NCI-H1436 treated with DMSO at 0.1 percent for 48 hours (cell line): ENCODE measurements around the gene BTBD19.
"Not testable (repeated sequence)": the region's sequence is repeated elsewhere in the genome, so short reads cannot be mapped to it uniquely, and the experiment has no call there.

Experiments used
- DNase-seq: peaks from one replicate; lab custom pipeline; 2025; lab: John Stamatoyannopoulos, UW

BTBD19 gene

DNA sequence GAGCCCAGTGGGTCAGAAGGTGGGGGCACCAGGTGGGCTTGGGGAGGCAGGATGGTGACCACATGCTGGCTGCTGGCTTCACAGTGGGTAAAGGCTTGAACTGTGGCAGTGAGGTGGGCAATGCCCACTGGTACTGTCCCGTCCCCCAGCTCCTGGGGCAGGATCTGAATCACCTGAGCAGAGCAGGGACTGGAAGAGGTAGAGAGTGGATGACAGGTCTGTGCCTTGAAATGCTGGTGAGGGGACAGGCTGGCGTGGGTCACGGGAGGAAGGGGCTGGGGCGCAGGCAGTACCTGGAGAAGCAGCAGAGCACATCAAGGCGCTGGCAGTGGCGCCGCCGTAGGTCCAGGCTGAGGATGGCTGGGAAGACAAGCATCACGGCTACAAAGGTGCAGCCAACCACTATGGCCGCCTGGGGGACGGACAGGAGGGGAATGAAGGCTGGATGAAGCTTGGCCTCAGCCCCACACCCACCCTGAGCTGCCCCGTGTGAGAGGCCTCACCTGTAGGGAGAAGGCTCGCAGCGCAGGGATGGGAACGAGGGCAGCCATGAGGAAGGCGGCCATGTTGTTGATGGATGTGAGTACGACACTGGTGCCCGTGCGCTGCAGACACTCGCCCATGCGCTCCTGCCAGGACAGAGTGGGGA is 19.8 kb downstream of the BTBD19 start:
- no peak for DNase-seq

DNA sequence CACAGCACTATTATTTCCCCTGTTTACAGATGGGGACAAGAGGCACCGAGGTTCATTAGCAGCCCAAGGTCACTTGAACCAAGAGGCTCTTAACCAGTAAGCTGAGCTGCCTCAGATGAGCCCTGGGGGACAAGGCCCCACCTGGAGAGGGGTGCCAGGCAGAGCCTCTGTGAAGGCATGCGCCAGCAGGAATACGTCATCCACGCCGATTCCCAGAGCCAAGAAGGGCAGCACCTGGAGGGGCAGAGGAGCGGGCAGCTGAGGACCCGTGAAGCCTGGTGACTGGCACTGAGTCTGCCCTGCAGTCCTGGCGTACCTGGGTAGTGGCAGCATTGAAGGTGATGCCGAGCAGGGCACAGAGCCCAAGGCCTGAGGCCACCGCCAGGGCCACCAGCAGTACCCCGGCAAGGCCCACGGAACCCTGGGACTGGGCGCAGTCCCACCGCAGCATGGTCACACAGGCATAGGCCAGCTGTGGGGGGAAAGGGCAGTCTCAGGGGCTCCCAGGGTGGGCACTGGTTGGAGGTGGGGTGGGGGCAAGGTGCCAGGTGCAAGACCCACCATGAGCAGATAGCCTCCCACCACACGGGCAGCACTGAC is 20.6 kb downstream of the BTBD19 start:
- no peak for DNase-seq

DNA sequence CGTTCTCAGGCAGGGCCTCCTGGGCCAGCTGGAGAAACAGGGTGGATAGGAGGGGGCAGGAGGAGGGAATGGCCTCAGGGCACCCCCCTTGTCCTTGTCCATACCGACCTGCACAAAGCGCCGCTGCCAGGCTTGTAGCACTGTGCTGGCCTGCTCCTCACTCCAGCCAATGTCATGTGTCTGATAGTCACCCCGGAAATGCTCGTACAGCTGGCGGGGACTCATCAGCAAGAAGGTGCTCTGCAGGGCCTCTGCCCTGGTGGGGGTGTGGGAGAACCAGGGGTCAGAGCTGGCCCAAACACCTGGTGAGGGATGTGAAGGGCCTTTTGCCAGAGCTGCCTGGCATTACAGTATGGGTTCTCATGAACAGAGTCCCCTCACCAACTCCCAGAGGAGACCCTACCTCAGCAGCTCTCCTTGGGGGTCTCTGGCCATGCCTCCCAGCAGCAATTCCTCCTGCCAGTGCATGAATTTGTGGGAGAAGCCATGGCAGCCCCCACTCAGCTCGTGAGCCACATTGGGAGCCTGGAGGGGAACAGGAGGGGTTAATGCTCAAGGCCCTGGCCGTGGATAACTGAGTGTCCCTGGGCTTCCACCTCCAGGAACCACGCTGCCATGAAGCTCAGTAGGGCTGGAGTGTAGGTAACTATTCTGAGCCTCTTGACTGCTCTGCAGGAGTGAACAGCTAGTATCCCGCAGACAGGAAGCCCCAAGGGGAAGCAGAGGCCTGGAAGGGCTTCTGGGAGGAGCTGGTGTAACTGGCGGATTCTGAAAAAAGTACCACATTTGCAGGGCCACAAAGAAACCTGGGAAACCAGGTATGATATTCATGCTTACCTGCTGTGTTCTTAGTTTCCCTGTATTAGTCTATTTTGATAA is 21.4 kb downstream of the BTBD19 start:
- no peak for DNase-seq

DNA sequence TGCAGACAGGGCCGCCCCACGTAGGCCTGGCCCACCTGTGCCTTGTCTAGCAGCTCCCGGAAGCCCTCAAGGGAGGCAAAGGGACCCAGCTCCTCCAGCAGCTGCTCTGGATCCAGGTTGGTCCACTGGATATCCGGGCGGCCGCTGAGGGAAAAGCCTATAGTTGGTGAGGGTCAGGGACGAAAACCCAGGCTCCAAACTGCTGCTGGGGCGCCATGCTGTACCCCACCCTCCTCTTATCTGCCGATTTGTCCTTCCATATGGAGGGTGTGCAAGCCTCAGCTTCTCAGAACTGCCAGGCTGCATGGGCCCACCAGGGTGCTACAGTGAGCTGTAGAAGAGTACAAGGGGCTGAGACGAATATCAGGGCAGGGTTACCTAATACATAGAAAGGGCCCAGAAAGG is 22.6 kb downstream of the BTBD19 start:
- DNase-seq, result no peak

DNA sequence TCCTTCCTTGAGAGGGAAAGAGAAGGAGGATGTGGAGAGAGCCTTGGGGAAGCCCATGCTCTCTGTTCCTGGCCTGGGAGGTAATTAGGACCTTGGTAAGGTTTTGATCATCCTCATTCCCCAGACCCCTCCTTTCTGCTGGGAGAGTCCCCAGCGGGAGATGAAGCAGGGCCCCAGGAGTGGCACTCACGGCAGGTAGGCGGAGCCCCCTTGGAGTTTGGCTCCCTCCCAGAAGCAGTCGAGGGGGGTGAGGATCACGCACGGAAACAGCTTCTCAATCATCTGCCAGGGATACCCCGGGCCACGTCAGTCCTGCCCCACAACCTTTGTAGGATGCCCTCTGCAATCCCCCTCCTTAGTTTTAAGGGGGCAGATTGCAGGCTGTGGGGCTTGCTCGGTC is 23.2 kb downstream of the BTBD19 start:
- no peak for DNase-seq

DNA sequence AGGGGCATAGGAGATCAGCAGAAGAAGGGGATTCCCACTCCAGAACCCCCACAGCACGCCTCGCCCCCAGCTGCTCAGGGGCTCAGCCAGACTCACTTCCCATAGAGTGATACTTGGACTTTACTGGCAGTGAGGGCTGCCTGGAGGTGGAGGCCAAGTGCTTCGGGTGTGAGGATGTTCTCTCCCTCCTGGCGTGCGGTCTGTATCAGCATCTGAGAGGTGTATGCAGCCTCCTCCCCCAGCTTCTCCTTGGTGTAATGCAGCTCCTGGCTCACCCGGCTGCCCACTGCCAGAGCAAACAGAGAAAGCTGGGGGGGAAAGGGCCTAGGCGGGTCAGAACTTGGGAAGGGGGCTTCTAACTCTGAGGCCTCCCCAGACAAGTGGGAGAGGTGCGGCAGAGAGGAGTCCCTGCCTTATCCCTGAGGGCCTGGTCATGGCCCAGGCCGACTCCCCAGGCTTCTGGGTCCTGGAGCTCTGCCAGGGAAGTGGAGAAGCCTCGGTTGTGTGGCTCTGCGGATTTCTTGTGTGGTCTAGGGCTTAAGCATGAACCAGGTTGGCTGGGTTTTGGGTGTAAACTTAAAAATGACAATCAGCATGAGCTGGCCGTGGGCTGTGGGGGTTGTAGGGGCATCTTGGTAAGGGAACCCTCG is 23.9 kb downstream of the BTBD19 start:
- DNase-seq, result no peak

DNA sequence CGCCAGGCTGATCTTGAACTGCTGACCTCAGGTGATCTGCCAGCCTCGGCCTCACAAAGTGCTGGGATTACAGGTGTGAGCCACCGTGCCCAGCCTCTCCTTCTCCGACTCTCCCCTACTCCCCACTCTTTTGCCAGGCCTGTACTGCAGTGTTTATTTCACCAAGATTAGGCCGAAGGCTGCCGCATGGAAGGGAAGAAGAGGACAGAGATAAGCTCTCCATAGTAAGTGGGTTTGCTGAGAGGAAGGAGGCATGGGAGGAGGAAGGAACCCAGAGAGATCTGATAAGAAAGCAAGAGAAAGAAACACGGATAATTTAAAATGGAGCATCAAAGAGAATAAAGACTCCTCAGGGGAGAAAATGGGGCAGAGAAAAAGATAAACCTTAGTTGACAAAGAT is 26.0 kb downstream of the BTBD19 start:
- DNase-seq, result no peak

DNA sequence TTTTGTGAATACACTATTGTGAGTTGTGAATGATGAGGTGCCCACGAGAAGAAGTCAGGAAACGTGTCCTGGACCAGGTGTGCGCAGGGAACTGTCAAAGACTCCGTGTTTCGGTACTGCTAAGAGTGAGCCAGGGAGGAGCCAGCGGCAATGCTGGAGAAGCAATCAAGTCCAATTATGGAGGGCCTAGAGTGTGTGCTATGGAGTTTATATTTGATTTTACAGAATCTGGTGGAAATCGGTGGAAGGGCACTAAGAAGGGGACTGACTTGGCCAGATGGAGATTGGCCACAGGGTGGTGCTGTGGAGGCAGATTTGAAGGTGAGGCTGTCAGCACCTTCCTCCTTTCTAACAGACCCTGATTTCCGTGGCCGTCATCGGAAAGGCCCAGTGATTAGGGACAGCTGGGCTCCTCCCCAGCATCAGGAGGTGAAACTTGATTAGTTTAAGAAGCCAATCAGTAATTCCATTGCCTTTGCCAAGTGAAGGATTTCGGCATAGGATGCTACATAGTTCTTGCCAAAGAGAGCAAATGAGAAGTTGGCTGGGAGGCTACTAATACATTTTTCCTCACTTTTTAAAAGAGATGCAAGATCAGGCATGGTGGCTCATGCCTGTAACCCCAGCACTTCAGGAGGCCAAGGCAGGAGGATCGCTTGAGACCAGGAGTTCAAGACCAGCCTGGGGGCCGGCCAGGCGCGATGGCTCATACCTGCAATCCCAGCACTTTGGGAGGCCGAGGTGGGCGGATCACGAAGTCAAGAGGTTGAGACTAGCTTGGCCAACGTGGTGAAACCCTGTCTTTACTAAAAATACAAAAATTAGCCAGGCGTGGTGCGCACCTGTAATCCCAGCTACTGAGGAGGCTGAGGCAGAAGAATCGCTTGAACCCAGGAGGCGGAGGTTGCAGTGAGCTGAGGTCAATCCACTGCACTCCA is 27.7 kb downstream of the BTBD19 start:
- DNase-seq, result no peak

DNA sequence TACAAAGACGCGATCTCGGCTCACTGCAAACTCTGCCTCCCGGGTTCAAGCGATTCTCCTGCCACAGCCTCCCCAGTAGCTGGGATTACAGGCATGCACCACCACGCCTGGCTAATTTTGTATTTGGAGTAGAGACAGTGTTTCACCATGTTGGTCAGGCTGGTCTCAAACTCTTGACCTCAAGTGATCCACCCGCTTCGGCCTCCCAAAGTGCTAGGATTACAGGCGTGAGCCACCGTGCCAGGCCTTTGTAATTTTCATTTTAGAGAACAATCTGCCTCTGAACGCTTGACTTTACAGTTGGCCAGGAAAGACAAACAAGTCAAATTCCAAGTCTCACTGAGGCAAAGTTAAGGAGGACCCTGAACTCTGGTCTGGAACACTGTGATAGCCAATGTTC is 30.0 kb downstream of the BTBD19 start:
- DNase-seq, result not testable (repeated sequence)

DNA sequence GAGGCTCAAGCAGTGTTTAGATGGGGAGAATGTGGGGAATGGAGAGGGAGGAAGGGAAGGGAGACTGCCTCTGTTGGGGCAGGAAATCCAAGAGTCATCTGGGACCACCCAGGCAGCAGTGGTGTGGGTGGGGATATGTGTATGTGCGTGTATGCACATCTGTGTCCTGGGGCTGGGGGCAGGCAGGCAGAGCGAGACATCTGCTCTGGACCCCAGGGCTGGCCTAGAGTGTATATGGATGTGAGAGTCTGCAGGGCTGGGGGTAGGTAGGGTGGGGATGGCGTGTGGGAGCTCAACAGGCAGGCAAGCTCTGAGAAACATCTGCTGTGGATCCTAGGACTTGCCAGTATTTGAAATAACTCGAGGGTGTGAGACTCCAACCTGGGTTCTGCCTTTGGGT is 31.3 kb downstream of the BTBD19 start:
- no peak for DNase-seq

DNA sequence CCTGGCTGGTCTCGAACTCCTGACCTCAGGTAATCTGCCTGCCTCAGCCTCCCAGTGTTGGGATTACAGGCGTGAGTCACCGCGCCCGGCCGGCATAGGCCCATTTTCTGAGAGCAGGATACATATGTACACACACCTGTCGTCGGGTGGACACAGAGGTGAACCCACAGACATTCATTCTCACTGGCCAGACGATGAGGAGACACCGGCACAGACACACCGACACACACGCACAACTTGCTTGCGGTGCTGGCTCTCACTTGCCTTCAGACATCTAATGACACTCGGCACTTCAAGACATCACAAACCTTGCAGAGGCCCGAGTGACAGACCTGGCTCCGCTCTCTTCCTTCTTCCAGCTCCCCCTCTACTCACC is 34.2 kb downstream of the BTBD19 start:
- no peak for DNase-seq

DNA sequence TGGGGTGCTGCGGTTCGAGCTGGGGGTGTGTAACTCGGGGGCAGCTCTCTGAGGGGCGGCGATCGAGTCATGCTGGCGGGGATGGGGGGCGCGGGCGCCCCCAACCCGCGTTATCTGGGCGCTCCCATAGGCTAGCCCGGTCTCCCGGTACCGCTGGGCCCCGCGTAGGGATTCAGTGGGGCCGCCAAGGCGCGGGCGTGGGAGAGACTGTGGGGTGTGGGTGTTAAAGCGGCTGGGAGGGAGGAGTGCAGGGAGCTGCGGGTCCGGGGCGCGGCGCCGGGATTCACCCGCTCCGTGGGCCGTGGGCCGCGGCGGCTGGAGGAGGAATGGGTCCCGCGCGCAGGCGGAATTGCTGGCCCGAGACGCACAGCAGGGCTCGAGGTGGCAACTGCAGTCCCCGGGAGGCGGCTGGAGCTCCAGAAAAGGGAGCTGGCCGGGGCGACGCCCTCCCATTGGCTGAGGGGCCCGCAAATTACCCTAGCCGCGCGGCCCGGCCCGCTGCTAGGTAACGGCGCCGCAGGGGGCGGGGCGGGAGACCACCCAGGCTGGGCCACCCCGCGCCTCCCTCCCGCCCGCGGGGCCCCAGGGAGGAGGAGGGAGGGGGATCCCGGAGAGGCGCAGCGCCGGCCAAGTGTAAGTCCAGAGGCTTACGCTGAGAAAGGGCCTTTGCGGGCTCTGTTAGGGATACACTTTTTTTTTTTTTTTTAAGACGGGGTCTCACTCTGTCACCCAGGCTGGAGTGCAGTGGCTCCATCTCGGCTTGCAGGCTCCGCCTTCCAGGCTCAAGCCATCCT is 34.7 kb downstream of the BTBD19 start, which contains the start of gene PTCH2:
Gene PTCH2 (minus strand): TSS at position 392 of the 794 bp plus-strand sequence. CDS start 321 bp downstream, at position 71.
- peak; percentile 34 for DNase-seq

DNA sequence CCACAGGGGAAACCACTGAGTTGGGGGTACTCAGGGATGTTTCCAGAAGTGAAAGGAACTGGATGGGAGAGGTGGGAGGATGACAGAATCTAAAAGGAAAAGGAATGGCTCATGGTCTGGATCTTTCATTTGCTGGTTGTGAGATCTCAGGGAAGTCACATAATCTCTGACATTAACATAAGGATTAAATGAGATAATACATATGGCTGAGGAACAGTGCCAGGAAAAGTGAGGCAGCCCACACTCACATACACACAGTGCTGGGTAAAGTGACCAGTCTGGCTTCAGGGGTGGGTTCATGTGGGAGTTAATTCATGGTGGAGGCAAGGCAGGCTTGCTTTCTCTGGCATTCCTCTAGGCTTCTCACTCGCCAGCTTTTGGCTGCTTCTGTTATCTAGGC is 38.7 kb downstream of the BTBD19 start:
- DNase-seq, result no peak

DNA sequence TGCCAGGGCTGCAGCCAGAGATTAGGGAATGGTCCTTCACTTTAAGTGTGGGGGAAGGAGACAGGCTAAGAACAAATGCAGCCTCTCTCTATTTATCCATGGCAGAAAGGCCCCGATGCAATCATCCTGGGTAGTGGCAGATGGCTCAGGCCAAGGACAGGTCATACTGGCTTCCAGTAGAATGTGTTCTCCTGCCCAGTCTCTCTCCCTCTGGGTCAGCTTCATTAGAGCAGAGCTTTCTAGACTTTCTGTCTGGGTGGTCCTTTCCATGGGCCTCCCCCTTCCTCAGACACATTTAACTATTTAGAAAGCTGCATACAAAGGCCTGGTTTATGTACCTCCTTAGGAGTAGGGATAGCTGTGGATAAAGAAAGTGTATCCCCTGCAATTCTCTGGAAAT is 39.5 kb downstream of the BTBD19 start:
- no peak for DNase-seq

DNA sequence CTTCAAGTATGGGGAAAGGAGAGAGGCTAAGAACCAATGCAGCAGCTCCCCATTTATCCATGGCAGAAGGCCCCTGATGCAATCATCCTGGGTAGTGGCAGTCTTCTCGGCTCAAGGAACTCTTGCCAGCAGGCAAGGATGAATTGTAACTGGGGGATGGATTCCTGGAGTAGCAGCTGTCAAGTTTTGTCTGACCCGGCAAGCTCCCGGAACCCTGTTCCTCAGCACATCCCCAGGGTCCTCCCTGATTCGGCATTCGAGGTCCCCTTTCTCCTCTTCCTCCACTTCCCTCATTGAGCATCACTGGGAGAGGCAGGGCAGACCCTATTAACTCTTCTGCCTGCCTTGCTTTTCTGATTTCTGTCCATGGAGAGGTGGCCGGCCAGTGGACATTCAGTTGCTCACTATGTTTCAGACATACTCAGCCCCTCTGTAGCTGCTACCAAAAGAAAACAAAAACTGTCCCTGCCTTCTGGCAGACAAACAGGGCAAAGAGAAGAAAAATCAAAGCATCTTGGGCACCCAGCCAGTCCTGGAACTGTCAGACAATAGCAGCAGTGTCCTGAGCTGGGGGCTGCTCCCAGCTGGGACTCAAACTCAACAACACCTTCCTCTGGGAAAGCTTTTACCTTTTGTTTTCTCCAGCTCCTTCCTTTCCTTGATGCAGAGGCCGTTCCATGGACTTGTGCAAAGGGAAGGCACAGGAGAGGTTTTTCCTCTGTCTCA is 40.3 kb downstream of the BTBD19 start:
- no peak for DNase-seq

DNA sequence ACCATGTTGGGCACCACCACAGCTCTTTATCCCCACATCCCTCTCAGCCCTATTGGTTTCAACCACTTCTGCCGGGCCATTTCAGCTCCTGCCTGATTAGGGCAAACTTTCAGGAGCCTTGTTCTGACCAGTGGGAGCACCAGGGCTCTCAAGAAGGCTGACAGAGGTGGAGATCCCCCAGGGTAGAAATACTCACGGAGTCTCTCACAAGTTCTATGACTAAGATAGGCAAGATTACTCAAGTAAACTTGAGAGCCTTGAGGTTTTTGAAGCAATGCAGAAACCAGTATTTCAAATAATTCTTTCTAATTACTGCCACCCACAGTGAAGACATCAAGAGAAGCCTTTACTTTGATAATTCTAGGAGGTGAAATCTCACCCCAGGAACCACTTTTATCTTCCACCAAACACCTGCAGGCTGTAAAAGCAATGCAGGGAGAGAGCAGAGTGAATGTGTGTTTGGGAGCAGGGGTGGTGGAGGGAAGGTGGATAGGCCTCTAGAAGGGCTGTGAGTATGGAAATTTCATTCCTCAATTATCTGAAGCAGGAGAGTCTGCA is 41.3 kb downstream of the BTBD19 start:
- no peak for DNase-seq

DNA sequence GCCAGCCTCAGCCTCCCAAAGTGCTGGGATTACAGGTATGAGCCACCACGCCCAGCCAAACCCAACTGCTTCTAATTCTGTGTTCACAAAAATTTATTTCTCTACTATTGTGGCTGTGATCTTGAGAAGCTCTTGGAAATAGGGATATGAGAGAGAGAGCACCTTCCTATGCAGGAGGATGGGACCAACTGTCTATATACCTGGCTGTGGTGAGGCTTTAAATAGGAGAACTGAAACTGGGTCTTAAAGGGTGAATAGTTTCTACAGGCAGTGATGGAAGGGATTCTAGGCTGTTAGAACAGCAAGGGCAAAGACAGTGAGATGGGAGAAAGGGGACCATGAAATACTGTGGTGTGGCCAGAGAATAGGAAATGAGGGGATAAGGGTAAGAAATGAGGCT is 43.0 kb downstream of the BTBD19 start:
- DNase-seq, result no peak

DNA sequence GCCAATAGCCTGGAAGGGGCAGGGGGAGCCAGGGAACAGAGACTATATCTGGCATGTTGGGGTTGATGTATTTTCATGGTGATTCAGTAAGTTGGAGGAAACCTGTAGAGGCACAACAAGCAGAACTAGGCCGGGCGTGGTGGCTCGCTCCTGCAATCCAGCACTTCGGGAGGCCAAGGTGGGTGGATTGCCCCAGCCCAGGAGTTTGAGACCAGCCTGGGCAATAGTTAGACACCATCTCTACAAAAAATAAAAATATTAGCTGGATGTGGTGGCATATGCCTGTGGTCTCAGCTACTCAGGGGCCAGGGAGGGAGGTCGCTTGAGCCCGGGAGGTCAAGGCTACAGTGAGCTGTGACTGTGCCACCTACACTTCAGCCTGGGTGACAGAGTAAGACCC is 44.9 kb downstream of the BTBD19 start:
- no peak for DNase-seq

DNA sequence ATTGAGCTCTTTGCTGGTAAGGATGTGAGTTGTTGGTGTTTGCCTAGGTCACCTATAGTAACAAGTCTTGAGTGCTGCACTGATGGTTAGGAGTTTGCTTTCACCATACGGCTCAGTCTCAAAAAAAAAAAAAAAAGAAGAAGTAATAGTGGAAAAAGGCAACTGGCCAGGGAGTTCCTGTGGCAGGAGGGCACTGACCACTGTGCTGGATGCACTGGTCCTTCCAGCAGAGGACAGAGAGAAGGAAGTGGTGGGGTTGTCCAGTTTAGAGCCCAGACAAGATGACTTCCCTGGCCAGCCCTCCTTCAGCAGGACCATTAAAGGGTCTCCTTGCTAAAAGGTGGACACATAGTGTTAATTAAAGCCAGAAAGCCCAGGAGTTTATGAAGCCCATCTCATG is 46.6 kb downstream of the BTBD19 start:
- no peak for DNase-seq

DNA sequence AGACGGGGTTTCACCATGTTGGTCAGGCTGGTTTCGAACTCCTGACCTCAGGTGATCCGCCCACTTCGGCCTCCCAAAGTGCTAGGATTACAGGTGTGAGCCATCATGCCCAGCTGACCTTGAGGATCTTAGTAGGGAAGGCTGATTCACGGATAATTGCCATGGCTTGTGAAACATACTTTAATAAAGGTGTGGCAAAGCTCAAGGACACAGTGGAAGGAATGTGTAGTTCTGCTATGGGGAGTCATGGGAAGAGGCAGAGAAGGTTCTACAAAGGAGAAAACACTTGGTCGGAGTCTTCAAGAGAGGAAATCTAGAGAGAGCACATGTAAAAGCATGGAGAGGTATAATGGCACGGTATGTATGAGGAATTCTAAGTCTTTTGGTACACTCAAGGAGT is 47.4 kb downstream of the BTBD19 start:
- no peak for DNase-seq
